ENCODE results near the gene MLXIP. TPM values are rescaled to one million over a fixed set of nuclear protein-coding genes. Genes with fewer than 3 reads are reported as not detected.

Gene MLXIP
- total and polyA plus RNA-seq, 9 of the 15 experiments (the other 6 are each of a cell fraction or from before 2014, with no cell fraction given) = 2.2 to 66.3 (median 18.1) TPM

GRCh38 chr12:122078141-122079032 is at the start of gene MLXIP (continued):
- TF ChIP-seq PHB2 (IDR thresholded peaks at IDR 0.05; ENCODE audit: low read depth) = no peak
- TF ChIP-seq ZNF263 (CRISPR knock-in tag; IDR thresholded peaks at IDR 0.05; ENCODE audit: borderline replicate concordance) = peak; percentile 61; the same call in 1 of the 2 replicates
- TF ChIP-seq KHSRP (IDR thresholded peaks at IDR 0.05) = peak; percentile 49; the same call in 1 of the 2 replicates
- TF ChIP-seq THAP7 (CRISPR knock-in tag; IDR thresholded peaks at IDR 0.05) = peak; percentile 77; the same call in 1 of the 2 replicates
- TF ChIP-seq MXD1 (CRISPR knock-in tag; IDR thresholded peaks at IDR 0.05; ENCODE audit: borderline replicate concordance, poor library complexity, severe bottlenecking) = peak; percentile 78
- no peak for TF ChIP-seq MLLT1 (IDR thresholded peaks at IDR 0.05)
- no peak for TF ChIP-seq ZNF316 (IDR thresholded peaks at IDR 0.05)
- no peak; the same call in 1 of the 2 replicates for TF ChIP-seq ZNF586 (CRISPR knock-in tag; conservative IDR thresholded peaks at IDR 0.05)
- peak; percentile 87 for TF ChIP-seq HMGN3 (IDR thresholded peaks at IDR 0.05; ENCODE audit: borderline replicate concordance, extremely low read depth, insufficient read length, low read depth, low read length)
- TF ChIP-seq, protein P1, sequence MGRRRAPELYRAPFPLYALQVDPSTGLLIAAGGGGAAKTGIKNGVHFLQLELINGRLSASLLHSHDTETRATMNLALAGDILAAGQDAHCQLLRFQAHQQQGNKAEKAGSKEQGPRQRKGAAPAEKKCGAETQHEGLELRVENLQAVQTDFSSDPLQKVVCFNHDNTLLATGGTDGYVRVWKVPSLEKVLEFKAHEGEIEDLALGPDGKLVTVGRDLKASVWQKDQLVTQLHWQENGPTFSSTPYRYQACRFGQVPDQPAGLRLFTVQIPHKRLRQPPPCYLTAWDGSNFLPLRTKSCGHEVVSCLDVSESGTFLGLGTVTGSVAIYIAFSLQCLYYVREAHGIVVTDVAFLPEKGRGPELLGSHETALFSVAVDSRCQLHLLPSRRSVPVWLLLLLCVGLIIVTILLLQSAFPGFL (CRISPR knock-in tag; IDR thresholded peaks at IDR 0.05) = no peak
- no peak for TF ChIP-seq AFF1 (IDR thresholded peaks at IDR 0.05; ENCODE audit: low read depth in 1 of 2, partially characterized antibody in 2 of 2)
- TF ChIP-seq POLR2AphosphoS2 (IDR thresholded peaks at IDR 0.05; ENCODE audit: low read length) = 0 out of 2 replicates have a peak, but pooled peaks have one; percentile 65
- TF ChIP-seq ARID4B (CRISPR knock-in tag; IDR thresholded peaks at IDR 0.05) = peak; percentile 90

Measured in K562 (cell line).